ENCODE results near the gene ZSCAN21. TPM values are rescaled to one million over a fixed set of nuclear protein-coding genes. Genes with fewer than 3 reads are reported as not detected.
"Not testable (repeated sequence)": the region's sequence is repeated elsewhere in the genome, so short reads cannot be mapped to it uniquely, and the experiment has no call there.

ZSCAN21 gene
- total RNA-seq, 2 experiments from 2014 or later = 2.0 to 2.7 TPM

GRCh38 chr7:100007887-100008286 is 41.7 kb upstream of the ZSCAN21 start:
- CTCF ChIA-PET = no interaction called here
- no peak overlapping the region for H3K4me3 ChIP-seq (ENCODE audit: low read length)
- no peaks in the 10 kb centered on the region for H3K4me1 ChIP-seq (ENCODE audit: insufficient read depth, low read length)
- H3K27ac ChIP-seq (ENCODE audit: low read depth in 1 of 2, low read length in 2 of 2) = no peak overlapping the region
- POLR2A ChIA-PET = no interaction called here
- DNase-seq (no peak), ATAC-seq (ENCODE audit: poor library complexity) (no peak)
- H3K27ac Mint-ChIP-seq = no peak overlapping the region
- no peak overlapping the region for H3K4me3 Mint-ChIP-seq
- intact Hi-C loops (cut with DNase I, micrococcal nuclease) = no loop called here
- no peaks in the 10 kb centered on the region for H3K9me3 ChIP-seq (ENCODE audit: control insufficient read depth in 1 of 2, insufficient read depth in 1 of 2, low read length in 2 of 2)
- no peaks in the 10 kb centered on the region for H3K4me1 Mint-ChIP-seq (ENCODE audit: low read depth)
- TF ChIP-seq, protein P1, sequence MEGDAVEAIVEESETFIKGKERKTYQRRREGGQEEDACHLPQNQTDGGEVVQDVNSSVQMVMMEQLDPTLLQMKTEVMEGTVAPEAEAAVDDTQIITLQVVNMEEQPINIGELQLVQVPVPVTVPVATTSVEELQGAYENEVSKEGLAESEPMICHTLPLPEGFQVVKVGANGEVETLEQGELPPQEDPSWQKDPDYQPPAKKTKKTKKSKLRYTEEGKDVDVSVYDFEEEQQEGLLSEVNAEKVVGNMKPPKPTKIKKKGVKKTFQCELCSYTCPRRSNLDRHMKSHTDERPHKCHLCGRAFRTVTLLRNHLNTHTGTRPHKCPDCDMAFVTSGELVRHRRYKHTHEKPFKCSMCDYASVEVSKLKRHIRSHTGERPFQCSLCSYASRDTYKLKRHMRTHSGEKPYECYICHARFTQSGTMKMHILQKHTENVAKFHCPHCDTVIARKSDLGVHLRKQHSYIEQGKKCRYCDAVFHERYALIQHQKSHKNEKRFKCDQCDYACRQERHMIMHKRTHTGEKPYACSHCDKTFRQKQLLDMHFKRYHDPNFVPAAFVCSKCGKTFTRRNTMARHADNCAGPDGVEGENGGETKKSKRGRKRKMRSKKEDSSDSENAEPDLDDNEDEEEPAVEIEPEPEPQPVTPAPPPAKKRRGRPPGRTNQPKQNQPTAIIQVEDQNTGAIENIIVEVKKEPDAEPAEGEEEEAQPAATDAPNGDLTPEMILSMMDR (IDR thresholded peaks at IDR 0.05) = no peak
- H3K27me3 Mint-ChIP-seq = no peaks in the 10 kb centered on the region
- no peaks in the 10 kb centered on the region for H3K9me3 Mint-ChIP-seq
- H3K27me3 ChIP-seq (ENCODE audit: control insufficient read depth in 1 of 2, insufficient read depth in 2 of 2, low read length in 2 of 2) = no peaks in the 10 kb centered on the region
- H3K36me3 ChIP-seq (ENCODE audit: insufficient read depth, low read length) = no peaks in the 10 kb centered on the region
- no peaks in the 10 kb centered on the region for H3K36me3 Mint-ChIP-seq (ENCODE audit: low read depth)

DNA sequence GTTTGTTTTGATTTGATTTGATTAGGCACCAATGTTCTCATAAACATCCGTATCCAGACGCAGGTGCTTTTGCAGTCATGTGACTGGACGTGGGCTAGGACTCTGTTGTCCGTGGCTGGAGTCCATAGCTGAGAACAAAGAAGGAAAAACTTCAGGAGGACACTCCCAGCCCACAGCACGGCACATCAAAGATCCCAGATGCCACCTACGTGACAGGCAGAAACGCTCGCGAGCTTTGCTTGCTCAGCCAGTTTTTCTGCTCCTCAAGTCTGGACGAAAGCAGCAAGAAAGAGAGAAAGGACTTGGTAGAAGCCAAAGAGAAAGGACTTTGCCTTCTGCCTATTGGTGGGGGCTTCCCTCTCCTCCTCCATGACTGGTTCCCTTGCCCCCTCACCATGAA is 41.0 kb upstream of the ZSCAN21 start:
- TF ChIP-seq, protein P1 (IDR thresholded peaks at IDR 0.05) = no peak
- H3K36me3 Mint-ChIP-seq (ENCODE audit: low read depth) = no peaks in the 10 kb centered on the region
- no peak overlapping the region for H3K27ac ChIP-seq (ENCODE audit: low read depth in 1 of 2, low read length in 2 of 2)
- H3K4me1 Mint-ChIP-seq (ENCODE audit: low read depth) = no peaks in the 10 kb centered on the region
- no peaks in the 10 kb centered on the region for H3K36me3 ChIP-seq (ENCODE audit: insufficient read depth, low read length)
- no peaks in the 10 kb centered on the region for H3K9me3 Mint-ChIP-seq
- H3K9me3 ChIP-seq (ENCODE audit: control insufficient read depth in 1 of 2, insufficient read depth in 1 of 2, low read length in 2 of 2) = no peaks in the 10 kb centered on the region
- ATAC-seq (ENCODE audit: poor library complexity) (no peak), DNase-seq (no peak)
- H3K4me1 ChIP-seq (ENCODE audit: insufficient read depth, low read length) = peaks cover 3% of the 10 kb centered on the region
- no peak overlapping the region for H3K4me3 ChIP-seq (ENCODE audit: low read length)
- no peak overlapping the region for H3K4me3 Mint-ChIP-seq
- no peak overlapping the region for H3K27ac Mint-ChIP-seq
- H3K27me3 ChIP-seq (ENCODE audit: control insufficient read depth in 1 of 2, insufficient read depth in 2 of 2, low read length in 2 of 2) = no peaks in the 10 kb centered on the region
- no peaks in the 10 kb centered on the region for H3K27me3 Mint-ChIP-seq
- CTCF ChIA-PET = no interaction called here
- POLR2A ChIA-PET = no interaction called here
- intact Hi-C loops (cut with DNase I, micrococcal nuclease) = no loop called here

DNA sequence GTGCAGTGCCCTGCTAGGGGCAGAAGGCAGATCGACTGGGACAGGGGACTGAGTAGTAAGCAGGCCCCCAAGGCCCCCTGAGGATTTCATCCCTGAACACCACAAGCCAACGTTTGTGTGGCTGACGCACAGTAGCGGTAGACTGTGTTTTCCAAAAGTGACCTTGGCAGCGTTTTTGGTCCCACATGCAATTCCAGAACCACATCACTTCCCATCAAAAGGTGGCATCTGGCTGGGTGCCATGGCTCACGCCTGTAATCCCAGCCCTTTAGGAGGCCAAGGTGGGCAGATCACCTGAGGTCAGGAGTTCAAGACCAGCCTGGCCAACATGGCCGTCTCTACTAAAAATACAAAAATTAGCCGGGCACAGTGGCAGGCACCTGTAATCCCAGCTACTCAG is 39.6 kb upstream of the ZSCAN21 start:
- H3K4me1 ChIP-seq (ENCODE audit: insufficient read depth, low read length); DNase-seq; POLR2A ChIA-PET; H3K27me3 ChIP-seq (ENCODE audit: control insufficient read depth in 1 of 2, insufficient read depth in 2 of 2, low read length in 2 of 2); CTCF ChIA-PET; H3K36me3 ChIP-seq (ENCODE audit: insufficient read depth, low read length); H3K4me3 ChIP-seq (ENCODE audit: low read length); H3K36me3 Mint-ChIP-seq (ENCODE audit: low read depth); H3K9me3 Mint-ChIP-seq; ATAC-seq (ENCODE audit: poor library complexity); H3K4me3 Mint-ChIP-seq; H3K27ac Mint-ChIP-seq; H3K27ac ChIP-seq (ENCODE audit: low read depth in 1 of 2, low read length in 2 of 2); H3K4me1 Mint-ChIP-seq (ENCODE audit: low read depth); H3K27me3 Mint-ChIP-seq; H3K9me3 ChIP-seq (ENCODE audit: control insufficient read depth in 1 of 2, insufficient read depth in 1 of 2, low read length in 2 of 2): not testable (repeated sequence)
- intact Hi-C loops (cut with DNase I, micrococcal nuclease) = loop anchor here in 1 of 2 experiments (10.0 kb wide), 1 partner anchor 505 kb away; the partner anchor contains the start of genes ZKSCAN5 and ZNF394

DNA sequence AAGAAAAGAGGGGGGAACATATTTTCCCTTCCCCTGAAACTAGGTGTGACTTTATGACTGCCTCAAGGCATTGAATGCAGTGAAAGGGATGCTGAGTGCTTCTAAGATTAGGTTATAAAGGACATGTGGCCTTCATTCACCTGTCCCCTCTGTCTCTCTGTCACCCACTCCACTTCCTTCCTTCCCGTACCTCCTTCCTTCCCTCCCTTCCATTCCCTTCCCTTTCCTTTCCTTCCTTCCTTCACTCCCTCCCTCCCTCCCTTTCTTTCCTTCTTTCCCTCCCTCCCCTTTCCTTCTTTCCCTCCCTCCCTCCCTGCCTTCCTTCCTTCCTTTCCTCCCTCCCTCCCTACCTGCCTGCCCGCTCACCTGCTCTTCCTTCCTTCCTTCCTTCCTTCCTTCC is 38.7 kb upstream of the ZSCAN21 start:
- Histone ChIP-seq H3K27me3 (ENCODE audit: control insufficient read depth in 1 of 2, insufficient read depth in 2 of 2, low read length in 2 of 2) (no peaks in the 10 kb centered on the region), H3K27ac (ENCODE audit: low read depth in 1 of 2, low read length in 2 of 2) (no peak overlapping the region), H3K4me1 (ENCODE audit: insufficient read depth, low read length) (peaks cover 14% of the 10 kb centered on the region), H3K4me3 (ENCODE audit: low read length) (no peak overlapping the region), H3K36me3 (ENCODE audit: insufficient read depth, low read length) (no peaks in the 10 kb centered on the region), H3K9me3 (ENCODE audit: control insufficient read depth in 1 of 2, insufficient read depth in 1 of 2, low read length in 2 of 2) (no peaks in the 10 kb centered on the region)
- intact Hi-C loops (cut with DNase I, micrococcal nuclease) = loop anchor here in 1 of 2 experiments (10.0 kb wide), 1 partner anchor 506 kb away; the partner anchor contains the start of genes ZKSCAN5 and ZNF394
- TF ChIP-seq, protein P1 (IDR thresholded peaks at IDR 0.05) = no peak
- ChIA-PET POLR2A (no interaction called here), CTCF (no interaction called here)
- peaks cover 6% of the 10 kb centered on the region for H3K36me3 Mint-ChIP-seq (ENCODE audit: low read depth)
- no peaks in the 10 kb centered on the region for H3K9me3 Mint-ChIP-seq
- H3K4me1 Mint-ChIP-seq (ENCODE audit: low read depth) = peaks cover 10% of the 10 kb centered on the region
- no peaks in the 10 kb centered on the region for H3K27me3 Mint-ChIP-seq
- no peak overlapping the region for H3K4me3 Mint-ChIP-seq
- DNase-seq (no peak), ATAC-seq (ENCODE audit: poor library complexity) (no peak)
- H3K27ac Mint-ChIP-seq = no peak overlapping the region

Measured in CD4-positive, alpha-beta T cell (primary cell).